Mesodermal cell (in vitro differentiated cells): ENCODE measurements around the gene PDE6A.

Source experiments
- H3K27ac ChIP-seq: 2 replicates; pipeline ENCODE4 v1.7.0; 2013; ENCODE audit warnings: mild to moderate bottlenecking, low read depth, low read length, moderate library complexity; ENCODE audit not compliant: severe bottlenecking
- H3K36me3 ChIP-seq: 2 replicates; pipeline ENCODE4 v1.7.1; 2013; ENCODE audit warnings: mild to moderate bottlenecking, low read length, moderate library complexity; ENCODE audit not compliant: control insufficient read depth, insufficient read depth
- H3K4me1 ChIP-seq: one replicate; pipeline ENCODE4 v1.7.1; 2013; ENCODE audit warnings: mild to moderate bottlenecking, low read length; ENCODE audit not compliant: insufficient read depth, control insufficient read depth, poor library complexity, severe bottlenecking
- H3K4me3 ChIP-seq: 2 replicates; pipeline ENCODE4 v1.7.0; 2013; ENCODE audit warnings: low read length, control low read depth, mild to moderate bottlenecking; ENCODE audit not compliant: insufficient read depth, poor library complexity, severe bottlenecking; ENCODE audit errors: extremely low read depth
- H3K9me3 ChIP-seq: 2 replicates; pipeline ENCODE4 v1.7.1; 2013; ENCODE audit warnings: mild to moderate bottlenecking, low read length, moderate library complexity; ENCODE audit not compliant: control insufficient read depth
- WGBS, 2 experiments: methylation state at CpG; one replicate each; pipeline ENCODE4 v1.1.5; 2013; ENCODE audit warnings: missing lambda C conversion rate in 2 of 2; ENCODE audit not compliant: insufficient coverage in 2 of 2; 5-methylcytosine and 5-hydroxymethylcytosine counted together

PDE6A gene

DNA sequence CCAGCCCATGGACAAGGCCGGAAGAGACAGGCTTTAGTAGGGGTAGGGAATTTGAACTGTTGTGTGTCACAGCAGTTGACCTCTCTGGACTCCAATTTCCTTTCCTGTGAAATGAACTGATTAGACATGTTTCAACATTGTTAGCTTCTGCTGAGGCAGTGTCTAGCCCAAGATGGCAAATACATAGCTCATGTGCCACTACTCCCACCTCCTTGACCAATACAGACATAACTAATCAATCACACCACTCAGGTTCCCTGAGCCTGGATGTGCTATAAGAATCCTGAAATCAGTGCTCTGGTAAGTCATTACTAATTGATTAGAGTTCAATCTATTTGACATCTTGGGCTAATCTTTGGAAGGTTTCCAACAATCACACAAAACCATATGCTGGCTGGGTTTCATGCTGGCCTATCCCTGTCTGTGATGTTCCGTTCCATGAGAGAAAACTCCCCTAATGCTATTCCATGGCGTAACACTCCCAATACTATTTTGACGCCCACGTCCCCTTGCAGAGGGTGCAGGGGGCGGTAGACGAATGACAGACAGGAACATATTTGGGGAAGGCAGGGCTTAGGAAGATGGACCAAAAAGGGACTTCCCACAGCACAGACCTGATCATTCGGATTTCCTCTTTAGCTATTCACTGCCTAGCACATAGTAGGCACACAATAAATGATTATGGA, 95.2 kb downstream of the PDE6A start:
- no peaks in the 10 kb centered on the region for H3K9me3 ChIP-seq
- H3K4me3 ChIP-seq, result no peak overlapping the region
- WGBS, 2 experiments, result 94 to 98% methylated on average over 5 to 8 of the region's 8 CpGs
- no peak overlapping the region for H3K27ac ChIP-seq
- H3K4me1 ChIP-seq, result no peaks in the 10 kb centered on the region
- no peaks in the 10 kb centered on the region for H3K36me3 ChIP-seq

DNA sequence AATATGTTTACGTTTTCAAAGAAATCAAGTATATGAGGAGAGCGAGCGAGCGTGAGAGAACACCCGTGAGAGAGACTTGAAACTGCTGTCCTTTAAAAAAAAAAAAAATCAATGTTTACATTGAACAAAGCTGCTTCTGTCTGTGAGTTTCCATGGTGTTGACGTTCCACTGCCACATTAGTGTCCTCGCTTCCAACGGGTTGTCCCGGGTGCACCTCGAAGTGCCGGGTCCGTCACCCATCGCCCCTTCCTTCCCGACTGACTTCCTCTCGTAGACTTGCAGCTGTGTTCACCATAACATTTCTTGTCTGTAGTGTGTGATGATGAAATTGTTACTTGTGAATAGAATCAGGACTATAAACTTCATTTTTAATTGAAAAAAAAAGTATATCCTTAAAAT, 97.0 kb downstream of the PDE6A start:
- Histone ChIP-seq H3K27ac (no peak overlapping the region), H3K36me3 (no peaks in the 10 kb centered on the region), H3K4me3 (no peak overlapping the region), H3K4me1 (no peaks in the 10 kb centered on the region), H3K9me3 (no peaks in the 10 kb centered on the region)
- 97 to 98% methylated on average over 7 to 8 of the region's 15 CpGs for WGBS, 2 experiments

DNA sequence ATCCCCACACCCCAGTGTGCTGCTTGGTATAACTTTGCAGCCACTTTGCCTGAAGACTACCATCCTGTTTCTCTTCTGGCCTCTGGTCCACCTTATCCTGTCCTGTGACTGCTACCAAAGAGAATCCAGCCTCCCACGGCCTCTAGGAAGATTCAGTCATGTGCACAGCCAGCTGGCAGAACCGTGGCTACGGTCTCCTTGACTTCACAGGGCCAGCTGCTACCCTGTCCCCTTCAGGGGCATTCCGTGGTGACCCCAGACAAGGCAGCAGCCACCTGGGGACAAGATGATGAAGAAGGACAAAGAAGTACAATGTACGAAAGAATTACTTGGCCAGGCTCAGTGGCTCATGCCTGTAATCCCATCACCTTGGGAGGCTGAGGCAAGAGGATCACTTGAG, 98.6 kb downstream of the PDE6A start:
- H3K36me3 ChIP-seq, result no peaks in the 10 kb centered on the region
- no peak overlapping the region for H3K4me3 ChIP-seq
- no peaks in the 10 kb centered on the region for H3K4me1 ChIP-seq
- H3K27ac ChIP-seq, result no peak overlapping the region
- 85 to 91% methylated on average over 3 of the region's 5 CpGs for WGBS, 2 experiments
- H3K9me3 ChIP-seq, result no peaks in the 10 kb centered on the region

DNA sequence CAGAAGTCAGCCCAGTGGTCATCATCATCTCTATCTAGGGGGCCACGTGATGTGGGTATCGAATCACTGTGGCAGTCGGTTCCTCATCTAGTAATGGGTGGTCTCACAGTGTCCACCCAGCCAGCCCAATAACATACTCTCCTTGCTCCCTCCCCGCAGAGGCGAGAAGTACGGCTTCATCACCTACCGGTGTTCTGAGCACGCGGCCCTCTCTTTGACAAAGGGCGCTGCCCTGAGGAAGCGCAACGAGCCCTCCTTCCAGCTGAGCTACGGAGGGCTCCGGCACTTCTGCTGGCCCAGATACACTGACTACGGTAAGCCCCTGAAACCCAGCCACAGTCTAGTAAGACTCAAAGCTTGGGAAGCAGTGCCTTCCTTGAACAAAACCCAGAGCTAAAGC, 99.0 kb downstream of the PDE6A start:
- no peak overlapping the region for H3K27ac ChIP-seq
- WGBS, 2 experiments, result 92 to 95% methylated on average over 14 to 15 of the region's 15 CpGs
- no peaks in the 10 kb centered on the region for H3K9me3 ChIP-seq
- no peaks in the 10 kb centered on the region for H3K36me3 ChIP-seq
- no peak overlapping the region for H3K4me3 ChIP-seq
- no peaks in the 10 kb centered on the region for H3K4me1 ChIP-seq

DNA sequence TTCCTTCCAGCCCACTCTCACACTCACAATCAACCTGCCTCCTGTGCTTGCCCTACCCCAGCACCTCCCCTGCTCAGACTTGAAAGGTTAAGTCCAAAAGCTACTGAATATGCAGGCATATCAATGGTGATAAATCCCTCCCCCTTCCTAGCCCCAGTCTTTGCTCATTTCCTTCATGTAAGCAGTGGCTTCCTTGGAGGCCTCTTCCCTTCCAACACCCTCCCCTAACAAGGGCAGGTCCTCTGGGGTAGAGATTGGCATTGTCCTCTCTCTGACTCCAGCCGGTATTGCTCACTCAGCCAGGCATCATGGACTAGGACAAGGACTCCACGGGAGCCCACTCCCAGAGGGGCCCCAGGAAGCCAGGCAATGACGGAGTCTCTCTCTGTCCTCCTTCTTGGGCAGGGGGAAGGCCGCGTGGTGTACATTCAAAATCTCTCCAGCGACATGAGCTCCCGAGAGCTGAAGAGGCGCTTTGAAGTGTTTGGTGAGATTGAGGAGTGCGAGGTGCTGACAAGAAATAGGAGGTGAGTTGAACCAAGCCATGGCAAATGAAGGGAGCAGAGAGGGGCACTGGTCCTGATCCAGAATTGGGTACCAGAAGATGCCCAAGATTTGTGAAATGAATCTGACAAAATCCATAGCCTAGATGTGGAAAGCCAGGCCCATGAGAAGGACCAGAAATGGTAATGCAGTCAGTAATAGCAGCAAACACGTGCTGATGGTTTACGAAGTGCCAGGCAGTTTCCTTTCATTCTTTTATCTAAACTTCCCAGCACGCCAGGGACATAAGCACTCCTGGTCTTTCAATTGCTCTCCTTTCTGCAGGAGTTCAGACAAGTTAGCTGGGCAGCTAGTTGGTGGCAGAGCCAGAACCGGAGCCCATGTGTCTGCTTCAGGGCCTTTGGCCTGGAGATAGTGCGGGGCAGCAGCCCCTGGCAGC, 102.5 kb downstream of the PDE6A start:
- Histone ChIP-seq H3K36me3 (no peaks in the 10 kb centered on the region), H3K27ac (no peak overlapping the region), H3K9me3 (no peaks in the 10 kb centered on the region), H3K4me3 (no peak overlapping the region), H3K4me1 (no peaks in the 10 kb centered on the region)
- 83 to 84% methylated on average over 12 of the region's 14 CpGs for WGBS, 2 experiments

DNA sequence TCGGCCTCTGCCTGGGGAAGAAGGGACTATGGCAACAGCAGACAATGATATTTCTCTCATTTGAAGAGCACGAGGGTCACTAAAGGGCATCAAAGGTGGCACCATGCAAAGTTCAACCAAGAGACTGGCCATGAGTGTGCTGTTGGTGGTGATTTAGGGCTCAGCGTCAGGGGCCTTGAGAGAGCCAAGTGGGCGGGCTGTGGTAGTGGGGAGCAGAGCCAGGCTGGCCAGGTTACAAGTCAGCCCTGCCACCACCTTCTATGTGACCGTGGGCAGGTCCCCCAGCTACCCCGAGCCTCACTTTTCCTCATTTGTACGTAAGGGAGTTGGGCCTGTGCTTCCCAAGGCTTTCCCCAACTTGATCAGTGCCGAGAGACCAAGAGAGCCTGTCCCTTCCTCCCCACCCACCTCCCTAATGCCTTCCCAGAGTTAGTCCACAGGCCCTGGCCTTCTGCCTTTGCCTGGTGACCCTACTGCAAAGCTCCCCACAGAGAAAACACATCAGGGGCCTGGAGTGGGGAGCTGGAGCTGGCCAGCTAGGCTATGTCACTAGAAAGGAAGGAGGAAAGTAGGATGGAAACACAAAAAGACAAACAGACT, 104.3 kb downstream of the PDE6A start:
- no peaks in the 10 kb centered on the region for H3K9me3 ChIP-seq
- 90 to 91% methylated on average over 7 to 8 of the region's 8 CpGs for WGBS, 2 experiments

DNA sequence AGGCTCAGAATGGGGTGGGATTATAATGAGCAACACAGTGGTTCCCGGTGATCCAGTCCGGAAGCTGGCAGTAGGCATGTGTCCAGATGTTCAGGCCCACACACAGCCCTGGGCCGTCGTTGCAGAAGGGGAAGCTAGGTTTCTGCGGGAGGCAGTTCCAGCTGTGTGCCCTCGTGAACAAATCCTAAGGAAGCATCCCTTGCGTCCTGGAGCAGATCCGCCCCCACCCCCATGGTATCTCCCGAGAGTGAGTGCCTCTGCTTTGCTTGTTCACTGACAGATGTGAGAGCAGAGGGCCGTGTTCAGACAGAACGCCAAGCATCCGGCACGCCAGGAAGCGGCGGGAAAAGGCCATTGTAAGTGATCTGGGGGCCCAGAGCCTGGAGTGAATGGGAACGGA, 104.8 kb downstream of the PDE6A start:
- WGBS, 2 experiments, result 84 to 92% methylated on average over 15 to 16 of the region's 16 CpGs
- Histone ChIP-seq H3K27ac (no peak overlapping the region), H3K36me3 (no peaks in the 10 kb centered on the region), H3K4me3 (no peak overlapping the region), H3K9me3 (no peaks in the 10 kb centered on the region), H3K4me1 (no peaks in the 10 kb centered on the region)

More for the DNA sequence above, 104.3 kb downstream of the PDE6A start:
- H3K27ac ChIP-seq, result no peak overlapping the region
- no peak overlapping the region for H3K4me3 ChIP-seq
- H3K4me1 ChIP-seq, result no peaks in the 10 kb centered on the region
- H3K36me3 ChIP-seq, result no peaks in the 10 kb centered on the region

DNA sequence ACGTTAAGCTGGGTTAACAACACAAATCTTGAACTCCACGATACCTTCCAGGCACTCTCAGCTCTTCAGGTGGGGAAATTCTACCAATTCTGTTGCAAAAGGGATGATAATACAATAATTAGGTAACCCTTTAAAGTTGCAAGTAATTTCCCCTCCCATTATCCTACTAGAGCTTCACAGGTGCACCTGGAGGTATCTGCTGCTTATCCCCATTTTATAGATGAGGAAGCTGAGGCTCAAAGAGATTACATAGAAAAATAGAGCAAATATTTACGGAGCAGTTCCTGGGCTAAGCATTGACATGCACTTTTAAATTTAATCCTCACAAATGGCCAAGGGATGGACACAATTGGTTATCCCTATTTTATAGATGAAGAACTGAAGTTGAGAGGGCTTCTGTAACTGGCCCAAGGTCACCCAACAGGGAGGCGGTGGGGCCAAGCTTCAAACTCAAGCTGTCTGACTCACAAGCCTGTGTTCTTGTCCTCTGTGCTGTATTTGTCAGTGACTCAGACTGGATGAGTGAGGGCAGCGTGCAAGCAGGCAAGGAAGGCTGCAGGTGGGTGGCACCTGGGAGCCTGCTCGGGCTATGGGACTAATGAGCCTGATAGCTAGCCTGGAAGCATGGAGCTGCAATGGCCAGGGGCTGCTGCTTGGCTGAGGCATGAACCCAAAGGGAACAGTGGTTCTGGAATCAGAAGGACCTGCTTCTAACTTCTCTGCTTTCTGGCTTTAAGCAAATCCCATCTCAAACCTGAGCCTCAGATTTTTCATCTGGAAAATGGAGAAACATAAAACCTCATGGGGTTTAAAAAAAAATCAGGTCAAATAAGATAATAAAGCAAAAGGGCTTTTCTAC, 105.5 kb downstream of the PDE6A start:
- WGBS, 2 experiments, result 94 to 98% methylated on average over 4 to 5 of the region's 6 CpGs
- H3K4me1 ChIP-seq, result no peaks in the 10 kb centered on the region
- no peak overlapping the region for H3K4me3 ChIP-seq
- no peaks in the 10 kb centered on the region for H3K36me3 ChIP-seq
- no peak overlapping the region for H3K27ac ChIP-seq
- no peaks in the 10 kb centered on the region for H3K9me3 ChIP-seq

DNA sequence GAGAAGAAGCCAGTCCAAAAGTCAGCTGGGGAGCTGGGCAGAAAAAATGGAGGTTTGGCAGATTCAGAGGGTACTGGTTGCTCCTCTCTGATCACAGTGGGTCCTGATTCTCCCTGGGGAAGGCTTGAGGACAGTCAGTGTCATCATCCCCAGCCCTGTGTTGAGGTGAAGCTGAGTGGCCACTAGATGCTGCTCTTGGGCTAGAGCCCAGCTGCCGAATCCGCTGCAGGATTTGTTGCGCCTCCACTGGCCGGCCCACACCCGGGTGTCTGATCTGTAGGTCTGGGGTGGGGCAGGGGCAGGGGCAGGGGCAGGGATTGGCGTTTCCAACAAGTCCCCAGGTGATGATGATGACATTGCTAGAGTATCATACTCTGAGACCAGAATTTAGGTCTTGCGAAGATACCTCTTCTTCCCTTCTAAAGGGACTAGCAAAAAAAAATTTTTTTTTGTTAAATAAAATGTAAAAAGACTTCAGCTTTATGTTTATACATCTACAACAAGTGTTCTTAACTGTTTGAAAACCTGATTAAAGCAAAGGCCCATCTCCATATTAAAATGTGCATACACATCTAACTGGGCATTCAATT, 106.8 kb downstream of the PDE6A start:
- H3K9me3 ChIP-seq, result no peaks in the 10 kb centered on the region
- no peak overlapping the region for H3K27ac ChIP-seq
- H3K4me1 ChIP-seq, result no peaks in the 10 kb centered on the region
- WGBS, 2 experiments, result 9% methylated on average over 4 of the region's 7 CpGs; no CpG with 5 or more reads in 1 of the 2 experiments
- H3K4me3 ChIP-seq, result no peak overlapping the region
- H3K36me3 ChIP-seq, result no peaks in the 10 kb centered on the region
